Neural cell (in vitro differentiated cells): ENCODE measurements around the gene SAMD8. TPM values are rescaled to one million over a fixed set of nuclear protein-coding genes. Genes with fewer than 3 reads are reported as not detected.

Source experiments
- H2AFZ ChIP-seq: fragments of 200-600, 300-800 bp; sonication (generic), shearing (Covaris generic); 2 replicates; pipeline ENCODE4 v1.6.0; 2014; ENCODE audit warnings: low read depth, mild to moderate bottlenecking, antibody characterized with exemption, low read length, moderate library complexity
- H3F3A ChIP-seq: fragments of 200-600 bp; shearing (Covaris generic); 2 replicates; pipeline ENCODE4 v1.6.1; 2016; ENCODE audit warnings: mild to moderate bottlenecking, moderate library complexity, mixed read lengths, antibody characterized with exemption, low read length; ENCODE audit not compliant: insufficient read depth, poor library complexity, severe bottlenecking
- H3K27ac ChIP-seq: fragments of 200-600, 300-800 bp; sonication (generic), shearing (Covaris generic); 2 replicates; pipeline ENCODE4 v1.5.1; 2014; ENCODE audit warnings: mild to moderate bottlenecking, low read length, moderate library complexity
- H3K27me3 ChIP-seq: fragments of 300-800, 200-600 bp; sonication (generic), shearing (Covaris generic); 2 replicates; pipeline ENCODE4 v1.6.0; 2014; ENCODE audit warnings: mild to moderate bottlenecking, low read depth, low read length, moderate library complexity; ENCODE audit not compliant: insufficient read depth
- H3K36me3 ChIP-seq: fragments of 300-800, 200-600 bp; sonication (generic), shearing (Covaris generic); 2 replicates; pipeline ENCODE4 v1.5.1; 2014; ENCODE audit warnings: mild to moderate bottlenecking, antibody characterized with exemption, low read length, moderate library complexity; ENCODE audit not compliant: insufficient read depth
- H3K4me2 ChIP-seq: fragments of 300-800, 200-600 bp; sonication (generic), shearing (Covaris generic); 2 replicates; pipeline ENCODE4 v1.6.0; 2014; ENCODE audit warnings: mild to moderate bottlenecking, low read length
- H3K4me3 ChIP-seq: fragments of 300-800, 200-600 bp; sonication (generic), shearing (Covaris generic); 2 replicates; pipeline ENCODE4 v1.5.1; 2014; ENCODE audit warnings: mild to moderate bottlenecking, low read length, moderate library complexity
- H3K79me2 ChIP-seq: fragments of 200-600 bp; shearing (Covaris generic); replicated peaks from 2 replicates; pipeline ENCODE4 v1.6.0; 2014; ENCODE audit warnings: mild to moderate bottlenecking, low read length, moderate library complexity; ENCODE audit not compliant: insufficient read depth
- H3K9ac ChIP-seq: fragments of 300-800, 200-600 bp; sonication (generic), shearing (Covaris generic); 2 replicates; pipeline ENCODE4 v1.6.1; 2016; ENCODE audit warnings: mild to moderate bottlenecking, low read length, mixed read lengths
- H3K9me2 ChIP-seq: fragments of 200-600 bp; shearing (Covaris generic); 2 replicates; pipeline ENCODE4 v1.6.1; 2016; ENCODE audit warnings: mild to moderate bottlenecking, low read length, mixed read lengths; ENCODE audit not compliant: insufficient read depth
- H3K9me3 ChIP-seq: fragments of 200-600, 300-800 bp; sonication (generic), shearing (Covaris generic); 2 replicates; pipeline ENCODE4 v1.6.1; 2016; ENCODE audit warnings: mild to moderate bottlenecking, mixed run types, low read length, moderate library complexity, mixed read lengths
- H4K20me1 ChIP-seq: fragments of 200-600 bp; shearing (Covaris generic); 2 replicates; pipeline ENCODE4 v1.6.1; 2016; ENCODE audit warnings: mild to moderate bottlenecking, mixed run types; ENCODE audit not compliant: insufficient read depth
- CTCF ChIP-seq: fragments of 450-650 bp; IDR thresholded peaks from 2 replicates; pipeline ENCODE4 v1.5.1; 2014; ENCODE audit warnings: antibody characterized with exemption, mild to moderate bottlenecking, moderate library complexity; ENCODE audit not compliant: poor library complexity, severe bottlenecking
- EP300 ChIP-seq: fragments of 450-650 bp; conservative IDR thresholded peaks from 2 replicates; pipeline ENCODE4 v1.6.1; 2014; ENCODE audit warnings: antibody characterized with exemption, mild to moderate bottlenecking, moderate library complexity; ENCODE audit not compliant: poor library complexity, severe bottlenecking
- EZH2 ChIP-seq: fragments of 200-600, 300-800 bp; shearing (Covaris generic), sonication (generic); IDR thresholded peaks from 2 replicates; pipeline ENCODE4 v1.6.1; 2014; ENCODE audit warnings: antibody characterized with exemption, low read length, borderline replicate concordance, mild to moderate bottlenecking; ENCODE audit not compliant: insufficient read depth, poor library complexity, severe bottlenecking
- MXI1 ChIP-seq: fragments of 450-650 bp; conservative IDR thresholded peaks from 2 replicates; pipeline ENCODE4 v1.6.1; 2014; ENCODE audit warnings: antibody characterized with exemption, mild to moderate bottlenecking; ENCODE audit not compliant: poor library complexity, severe bottlenecking
- POLR2AphosphoS5 ChIP-seq: IDR thresholded peaks from 2 replicates; pipeline ENCODE4 v1.6.1; 2012
- RAD21 ChIP-seq: fragments of 450-650 bp; conservative IDR thresholded peaks from 2 replicates; pipeline ENCODE4 v1.6.1; 2014; ENCODE audit warnings: antibody characterized with exemption, mild to moderate bottlenecking, moderate library complexity
- REST ChIP-seq: IDR thresholded peaks from 2 replicates; pipeline ENCODE4 v1.6.1; 2012; ENCODE audit warnings: borderline replicate concordance
- SMC3 ChIP-seq: fragments of 450-650 bp; conservative IDR thresholded peaks from 2 replicates; pipeline ENCODE4 v1.6.1; 2014; ENCODE audit warnings: antibody characterized with exemption, mild to moderate bottlenecking, moderate library complexity; ENCODE audit not compliant: poor library complexity
- TAF1 ChIP-seq: IDR thresholded peaks from 2 replicates; pipeline ENCODE4 v1.6.1; 2012; ENCODE audit warnings: low read depth
- polyA plus RNA-seq: library from polyadenylated mRNA; depleted of rRNA; stranded (reverse); fragments of >200 nt; gene quantifications from 2 replicates; pipeline ENCODE4 v1.2.3, GENCODE V29; 2014

SAMD8 gene
- polyA plus RNA-seq, 1 donor from 2014 or later = 32.9 TPM

- H3K36me3 ChIP-seq = no peaks in the 10 kb centered on the region
- no peaks in the 10 kb centered on the region for H3F3A ChIP-seq
- peaks cover 9% of the 10 kb centered on the region for H3K79me2 ChIP-seq
- H3K4me3 ChIP-seq = no peak overlapping the region
- no peak overlapping the region for H2AFZ ChIP-seq
- H3K9me3 ChIP-seq = no peaks in the 10 kb centered on the region
- H3K9me2 ChIP-seq = no peaks in the 10 kb centered on the region
- no peak overlapping the region for H3K9ac ChIP-seq
- H3K27ac ChIP-seq = no peak overlapping the region
- no peak for TF ChIP-seq EZH2
- no peak for TF ChIP-seq TAF1
- no peak for TF ChIP-seq SMC3
- TF ChIP-seq MXI1 = no peak
- TF ChIP-seq POLR2AphosphoS5 = no peak
- no peak for TF ChIP-seq RAD21
- TF ChIP-seq REST = no peak
- no peak for TF ChIP-seq CTCF
- no peak for TF ChIP-seq EP300
- no peaks in the 10 kb centered on the region for H3K27me3 ChIP-seq
- H3K4me2 ChIP-seq = no peak overlapping the region
- no peaks in the 10 kb centered on the region for H4K20me1 ChIP-seq
Measured at GRCh38 chr10:75143353-75143752, 31.9 kb downstream of the SAMD8 start.

- Histone ChIP-seq H3K9me2 (no peaks in the 10 kb centered on the region), H3K9me3 (no peaks in the 10 kb centered on the region), H3K9ac (no peak overlapping the region), H3K4me3 (no peak overlapping the region), H3K36me3 (no peaks in the 10 kb centered on the region), H3K79me2 (peaks cover 6% of the 10 kb centered on the region), H3K4me2 (no peak overlapping the region), H3K27me3 (no peaks in the 10 kb centered on the region), H2AFZ (no peak overlapping the region), H3F3A (no peaks in the 10 kb centered on the region), H3K27ac (no peak overlapping the region), H4K20me1 (no peaks in the 10 kb centered on the region)
- no peak for TF ChIP-seq POLR2AphosphoS5
- TF ChIP-seq TAF1 = no peak
- TF ChIP-seq REST = no peak
- no peak for TF ChIP-seq EP300
- TF ChIP-seq SMC3 = no peak
- TF ChIP-seq MXI1 = no peak
- no peak for TF ChIP-seq CTCF
- TF ChIP-seq EZH2 = no peak
- no peak for TF ChIP-seq RAD21
Measured at GRCh38 chr10:75145590-75145989, 34.1 kb downstream of the SAMD8 start.
